ENCODE results near the gene RIOX2.

The RIOX2 gene

DNA sequence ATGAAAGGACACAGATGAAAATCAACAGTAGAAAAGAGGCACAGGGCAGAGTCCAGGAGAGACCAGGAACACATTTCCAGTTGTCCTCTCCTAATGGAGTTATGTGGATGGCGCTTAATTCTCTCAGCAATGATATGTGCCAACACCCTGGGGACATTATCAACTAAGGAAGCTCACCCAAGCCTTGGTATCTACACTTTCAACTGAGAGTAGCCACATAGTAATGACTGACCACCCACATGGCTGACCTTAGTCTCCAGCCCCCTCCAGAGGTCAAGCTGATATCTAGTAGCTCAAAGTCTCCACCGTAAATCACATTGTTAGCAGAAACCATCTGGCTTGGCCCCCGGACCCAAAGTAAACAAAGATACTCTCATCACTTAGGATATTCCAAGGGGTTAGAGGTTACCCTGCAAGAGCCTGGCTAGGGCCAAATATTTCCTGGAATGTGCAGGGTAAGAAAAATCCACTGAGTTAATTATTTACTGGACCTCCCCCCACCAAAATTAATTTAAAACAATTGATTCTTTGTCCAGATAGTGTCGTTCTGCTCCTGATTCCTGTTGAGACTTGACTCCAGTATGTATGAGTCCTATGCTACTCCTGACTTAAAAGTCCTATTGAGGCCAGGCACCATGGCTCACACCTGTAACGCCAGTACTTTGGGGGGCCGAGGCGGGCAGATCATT is 38.1 kb upstream of the RIOX2 start:
- DNase-seq (ENCODE audit: low read depth in 1 of 2, low spot score in 1 of 2): no peak
- Histone ChIP-seq H3K27me3 (ENCODE audit: insufficient read depth, poor library complexity, severe bottlenecking) (no peaks in the 10 kb centered on the region), H3K4me3 (replicated peaks; ENCODE audit: insufficient read depth, low read length) (no peak overlapping the region), H3K27ac (replicated peaks) (no peak overlapping the region)
- no peak for TF ChIP-seq POLR2AphosphoS5 (IDR thresholded peaks at IDR 0.05; ENCODE audit: low read depth)
- TF ChIP-seq, protein P1, sequence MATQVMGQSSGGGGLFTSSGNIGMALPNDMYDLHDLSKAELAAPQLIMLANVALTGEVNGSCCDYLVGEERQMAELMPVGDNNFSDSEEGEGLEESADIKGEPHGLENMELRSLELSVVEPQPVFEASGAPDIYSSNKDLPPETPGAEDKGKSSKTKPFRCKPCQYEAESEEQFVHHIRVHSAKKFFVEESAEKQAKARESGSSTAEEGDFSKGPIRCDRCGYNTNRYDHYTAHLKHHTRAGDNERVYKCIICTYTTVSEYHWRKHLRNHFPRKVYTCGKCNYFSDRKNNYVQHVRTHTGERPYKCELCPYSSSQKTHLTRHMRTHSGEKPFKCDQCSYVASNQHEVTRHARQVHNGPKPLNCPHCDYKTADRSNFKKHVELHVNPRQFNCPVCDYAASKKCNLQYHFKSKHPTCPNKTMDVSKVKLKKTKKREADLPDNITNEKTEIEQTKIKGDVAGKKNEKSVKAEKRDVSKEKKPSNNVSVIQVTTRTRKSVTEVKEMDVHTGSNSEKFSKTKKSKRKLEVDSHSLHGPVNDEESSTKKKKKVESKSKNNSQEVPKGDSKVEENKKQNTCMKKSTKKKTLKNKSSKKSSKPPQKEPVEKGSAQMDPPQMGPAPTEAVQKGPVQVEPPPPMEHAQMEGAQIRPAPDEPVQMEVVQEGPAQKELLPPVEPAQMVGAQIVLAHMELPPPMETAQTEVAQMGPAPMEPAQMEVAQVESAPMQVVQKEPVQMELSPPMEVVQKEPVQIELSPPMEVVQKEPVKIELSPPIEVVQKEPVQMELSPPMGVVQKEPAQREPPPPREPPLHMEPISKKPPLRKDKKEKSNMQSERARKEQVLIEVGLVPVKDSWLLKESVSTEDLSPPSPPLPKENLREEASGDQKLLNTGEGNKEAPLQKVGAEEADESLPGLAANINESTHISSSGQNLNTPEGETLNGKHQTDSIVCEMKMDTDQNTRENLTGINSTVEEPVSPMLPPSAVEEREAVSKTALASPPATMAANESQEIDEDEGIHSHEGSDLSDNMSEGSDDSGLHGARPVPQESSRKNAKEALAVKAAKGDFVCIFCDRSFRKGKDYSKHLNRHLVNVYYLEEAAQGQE (IDR thresholded peaks at IDR 0.05; ENCODE audit: insufficient replicate concordance, low read depth): no peak
- TF ChIP-seq, protein P2, sequence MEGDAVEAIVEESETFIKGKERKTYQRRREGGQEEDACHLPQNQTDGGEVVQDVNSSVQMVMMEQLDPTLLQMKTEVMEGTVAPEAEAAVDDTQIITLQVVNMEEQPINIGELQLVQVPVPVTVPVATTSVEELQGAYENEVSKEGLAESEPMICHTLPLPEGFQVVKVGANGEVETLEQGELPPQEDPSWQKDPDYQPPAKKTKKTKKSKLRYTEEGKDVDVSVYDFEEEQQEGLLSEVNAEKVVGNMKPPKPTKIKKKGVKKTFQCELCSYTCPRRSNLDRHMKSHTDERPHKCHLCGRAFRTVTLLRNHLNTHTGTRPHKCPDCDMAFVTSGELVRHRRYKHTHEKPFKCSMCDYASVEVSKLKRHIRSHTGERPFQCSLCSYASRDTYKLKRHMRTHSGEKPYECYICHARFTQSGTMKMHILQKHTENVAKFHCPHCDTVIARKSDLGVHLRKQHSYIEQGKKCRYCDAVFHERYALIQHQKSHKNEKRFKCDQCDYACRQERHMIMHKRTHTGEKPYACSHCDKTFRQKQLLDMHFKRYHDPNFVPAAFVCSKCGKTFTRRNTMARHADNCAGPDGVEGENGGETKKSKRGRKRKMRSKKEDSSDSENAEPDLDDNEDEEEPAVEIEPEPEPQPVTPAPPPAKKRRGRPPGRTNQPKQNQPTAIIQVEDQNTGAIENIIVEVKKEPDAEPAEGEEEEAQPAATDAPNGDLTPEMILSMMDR (IDR thresholded peaks at IDR 0.05; ENCODE audit: insufficient read depth, low read length): no peak
- no peak for TF ChIP-seq GABPA (IDR thresholded peaks at IDR 0.05; ENCODE audit: low read depth)
- no peak for TF ChIP-seq SPI1 (IDR thresholded peaks at IDR 0.05; ENCODE audit: borderline replicate concordance, low read depth)

DNA sequence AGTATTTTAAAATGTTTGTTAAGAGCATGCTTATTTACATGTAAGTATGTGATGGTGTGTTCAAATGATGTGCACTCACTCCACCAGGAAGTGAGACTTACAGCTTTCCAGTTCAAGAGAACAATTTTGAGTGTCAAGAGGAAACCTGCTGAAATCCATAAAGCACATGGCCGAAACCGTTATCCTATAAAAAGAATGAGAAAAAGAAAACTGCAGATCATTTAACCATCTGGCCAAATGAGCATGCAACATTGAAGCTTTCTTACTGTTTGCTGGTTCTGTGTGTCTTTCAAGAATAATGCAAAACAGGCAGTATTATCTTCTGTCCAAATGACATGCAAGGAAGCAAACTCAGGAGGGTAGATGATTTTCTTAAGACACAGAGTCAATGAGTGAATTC is 36.6 kb upstream of the RIOX2 start:
- Histone ChIP-seq H3K27me3 (ENCODE audit: insufficient read depth, poor library complexity, severe bottlenecking) (no peaks in the 10 kb centered on the region), H3K27ac (replicated peaks) (no peak overlapping the region), H3K4me3 (replicated peaks; ENCODE audit: insufficient read depth, low read length) (no peak overlapping the region)
- DNase-seq (ENCODE audit: low read depth in 1 of 2, low spot score in 1 of 2): no peak
- TF ChIP-seq, protein P1 (IDR thresholded peaks at IDR 0.05; ENCODE audit: insufficient replicate concordance, low read depth): no peak
- TF ChIP-seq SPI1 (IDR thresholded peaks at IDR 0.05; ENCODE audit: borderline replicate concordance, low read depth) (no peak), GABPA (IDR thresholded peaks at IDR 0.05; ENCODE audit: low read depth) (no peak), POLR2AphosphoS5 (IDR thresholded peaks at IDR 0.05; ENCODE audit: low read depth) (no peak)
- TF ChIP-seq, protein P2 (IDR thresholded peaks at IDR 0.05; ENCODE audit: insufficient read depth, low read length): no peak

DNA sequence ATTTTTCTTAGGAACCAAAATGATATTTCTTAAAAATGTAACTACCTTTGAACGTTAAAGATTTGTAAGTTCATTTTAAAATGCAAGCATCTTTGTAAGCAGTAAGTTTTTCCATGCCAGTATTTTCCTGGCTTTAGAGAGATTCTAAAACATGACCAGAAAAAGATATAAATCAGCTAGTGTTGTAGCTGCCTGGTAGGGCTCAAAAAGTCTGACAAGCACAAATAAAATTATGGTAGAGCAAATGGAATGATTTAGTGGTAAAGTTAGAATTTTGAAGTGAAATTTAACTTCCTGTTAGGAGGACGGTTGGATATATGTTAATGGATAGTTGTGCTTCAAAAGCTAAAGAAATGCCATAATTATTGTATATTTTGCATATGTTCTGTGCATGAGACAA is 33.2 kb upstream of the RIOX2 start:
- Histone ChIP-seq H3K27me3 (ENCODE audit: insufficient read depth, poor library complexity, severe bottlenecking) (no peaks in the 10 kb centered on the region), H3K4me3 (replicated peaks; ENCODE audit: insufficient read depth, low read length) (no peak overlapping the region), H3K27ac (replicated peaks) (no peak overlapping the region)
- no peak for DNase-seq (ENCODE audit: low read depth in 1 of 2, low spot score in 1 of 2)
- TF ChIP-seq, protein P1 (IDR thresholded peaks at IDR 0.05; ENCODE audit: insufficient replicate concordance, low read depth): no peak
- TF ChIP-seq POLR2AphosphoS5 (IDR thresholded peaks at IDR 0.05; ENCODE audit: low read depth): no peak
- no peak for TF ChIP-seq SPI1 (IDR thresholded peaks at IDR 0.05; ENCODE audit: borderline replicate concordance, low read depth)
- TF ChIP-seq, protein P2 (IDR thresholded peaks at IDR 0.05; ENCODE audit: insufficient read depth, low read length): no peak
- no peak for TF ChIP-seq GABPA (IDR thresholded peaks at IDR 0.05; ENCODE audit: low read depth)
